CD4-positive, alpha-beta T cell treated with Interleukin-4 for 1 hour (primary cell): Measurements from ENCODE around the gene TSEN54.
"Not testable (repeated sequence)": the region's sequence is repeated elsewhere in the genome, so short reads cannot be mapped to it uniquely, and the experiment has no call there.

Experiments
- DNase-seq, 2 donors: peaks; one replicate each; pipeline ENCODE4 v3.0.0-alpha.2; 2020 to 2022

TSEN54 gene

DNA sequence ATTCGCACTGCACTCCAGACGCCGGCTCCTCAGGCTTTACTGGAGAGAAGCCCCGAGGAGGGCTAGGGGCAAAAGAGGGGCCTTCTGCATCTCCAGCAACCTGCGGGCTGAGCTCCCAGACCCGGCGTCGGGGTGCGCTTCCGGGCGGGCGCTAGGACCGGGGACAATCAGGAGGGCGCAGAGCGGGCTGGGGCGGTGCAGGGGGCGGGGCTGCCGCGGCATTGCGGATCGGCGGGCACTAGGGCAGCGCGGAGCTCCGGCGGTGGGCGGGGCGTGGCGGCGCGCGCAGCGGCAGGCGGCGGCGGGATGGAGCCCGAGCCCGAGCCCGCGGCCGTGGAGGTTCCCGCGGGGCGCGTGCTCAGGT, at the start of gene TSEN54:
Gene TSEN54, plus strand, starts transcription at position 274 of the 364 bp plus-strand sequence. Its CDS starts 33 bp downstream, at position 307.
- peak; percentile 94 for DNase-seq

DNA sequence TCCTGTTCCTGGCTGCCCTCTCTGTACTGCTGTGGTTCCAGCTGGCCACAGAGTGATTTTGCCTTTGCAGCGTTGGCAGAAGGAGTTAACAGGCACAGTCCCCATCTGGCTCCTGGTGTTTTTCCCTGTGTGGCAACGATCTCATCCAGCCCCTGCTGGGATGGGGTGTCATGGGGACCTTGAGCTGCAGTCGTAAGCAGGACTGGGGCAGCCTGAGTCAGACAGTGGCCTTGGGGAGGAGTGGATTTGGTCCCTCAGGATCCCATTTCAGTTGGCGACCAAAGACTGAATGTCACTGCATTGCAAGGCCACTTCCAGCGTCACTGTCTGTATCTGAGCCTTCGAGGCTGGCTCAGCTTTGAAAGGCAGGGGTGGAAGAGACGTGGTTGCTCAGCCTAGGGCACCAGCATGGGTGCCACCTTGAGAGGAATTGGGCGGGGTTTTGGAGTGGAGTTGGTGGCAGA, 48.0 kb upstream of the TSEN54 start:
- DNase-seq: no peak

DNA sequence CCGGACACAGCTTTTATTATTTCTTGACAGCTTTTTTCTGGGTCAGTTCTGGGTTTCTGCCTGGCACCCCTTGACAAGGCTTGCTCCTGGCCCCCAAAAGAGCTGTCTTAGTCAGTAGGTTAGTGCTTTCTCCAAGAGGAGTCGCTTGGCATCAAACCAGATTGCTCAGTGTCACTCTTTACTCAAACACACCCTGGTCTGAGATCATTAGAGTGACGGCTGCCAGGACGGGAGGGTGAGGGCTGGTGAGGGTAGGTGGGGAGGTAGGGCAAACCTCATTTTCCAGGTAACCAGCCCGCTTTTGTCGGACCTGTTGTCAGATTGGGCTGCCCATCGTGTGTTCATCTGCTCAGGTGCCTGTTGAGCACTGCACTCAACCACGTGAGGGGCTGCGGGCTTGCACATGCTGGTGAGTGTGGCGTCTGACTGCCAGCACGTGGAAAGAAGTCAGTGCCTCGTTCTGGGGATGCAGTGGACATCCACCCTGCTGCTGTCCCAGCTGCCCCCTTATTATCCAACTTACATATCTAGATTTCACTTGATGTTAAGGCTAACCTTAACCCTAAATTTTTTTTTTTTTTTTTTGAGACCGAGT, 47.5 kb upstream of the TSEN54 start:
- DNase-seq: no peak

DNA sequence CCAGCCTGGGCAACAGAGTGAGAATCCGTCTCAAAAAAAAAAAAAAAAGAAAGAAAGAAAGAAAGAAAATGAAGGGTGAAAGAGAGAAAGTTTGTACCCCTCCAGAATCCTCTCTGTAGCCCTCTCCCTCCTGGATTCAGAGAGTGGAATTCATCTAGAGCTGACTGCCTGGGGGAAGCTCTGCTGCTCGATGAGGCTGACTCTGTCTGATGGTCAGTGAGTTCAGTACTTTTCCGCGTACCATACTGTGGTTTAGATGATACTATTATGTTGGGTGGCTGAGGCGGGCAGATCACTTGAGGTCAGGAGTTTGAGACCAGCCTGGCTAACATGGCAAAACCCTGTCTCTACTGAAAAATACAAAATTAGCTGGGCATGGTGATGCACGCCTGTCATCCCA, 45.1 kb upstream of the TSEN54 start:
- no peak for DNase-seq

DNA sequence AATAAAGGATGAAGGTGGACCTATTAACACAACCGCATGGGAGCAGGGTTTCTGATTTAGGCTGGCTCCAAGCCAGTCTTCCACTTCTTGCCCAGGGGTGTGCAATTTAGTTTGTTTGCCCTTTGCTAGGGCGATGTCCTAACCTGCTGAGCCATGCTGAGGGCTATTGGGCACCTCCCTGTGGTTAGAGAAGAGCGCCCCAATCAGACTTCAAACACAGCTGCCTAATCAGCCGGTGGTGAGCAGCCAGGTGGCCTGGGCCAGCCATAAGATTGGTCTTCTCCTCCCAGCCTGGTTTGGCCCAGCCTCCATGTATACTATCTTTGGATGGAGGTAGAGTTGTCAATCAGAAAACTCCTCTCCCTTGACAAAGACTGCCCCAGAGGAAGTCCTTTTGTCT, 44.2 kb upstream of the TSEN54 start:
- no peak for DNase-seq

DNA sequence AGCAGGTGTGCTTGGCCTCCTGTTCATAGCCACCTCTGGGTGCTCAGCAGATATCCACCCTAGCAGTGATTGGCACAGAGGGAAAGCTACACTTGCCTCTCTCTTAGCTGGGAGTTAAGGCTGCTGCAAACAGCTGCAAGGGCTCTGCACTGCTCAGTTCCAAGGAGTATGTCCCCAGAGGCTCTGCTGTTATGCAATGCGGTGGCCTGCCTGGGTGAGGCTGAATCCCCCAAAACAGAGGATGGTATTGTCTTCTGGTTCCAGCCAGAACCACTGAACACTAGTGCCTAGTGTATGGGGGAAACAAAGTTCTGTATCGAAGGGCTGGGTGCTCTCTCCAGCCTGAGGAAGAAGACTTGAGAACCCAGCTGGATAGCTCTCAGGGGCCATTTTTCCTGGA, 43.1 kb upstream of the TSEN54 start:
- no peak for DNase-seq

GRCh38 chr17:75474736-75475135, 41.6 kb upstream of the TSEN54 start:
- no peak for DNase-seq

DNA sequence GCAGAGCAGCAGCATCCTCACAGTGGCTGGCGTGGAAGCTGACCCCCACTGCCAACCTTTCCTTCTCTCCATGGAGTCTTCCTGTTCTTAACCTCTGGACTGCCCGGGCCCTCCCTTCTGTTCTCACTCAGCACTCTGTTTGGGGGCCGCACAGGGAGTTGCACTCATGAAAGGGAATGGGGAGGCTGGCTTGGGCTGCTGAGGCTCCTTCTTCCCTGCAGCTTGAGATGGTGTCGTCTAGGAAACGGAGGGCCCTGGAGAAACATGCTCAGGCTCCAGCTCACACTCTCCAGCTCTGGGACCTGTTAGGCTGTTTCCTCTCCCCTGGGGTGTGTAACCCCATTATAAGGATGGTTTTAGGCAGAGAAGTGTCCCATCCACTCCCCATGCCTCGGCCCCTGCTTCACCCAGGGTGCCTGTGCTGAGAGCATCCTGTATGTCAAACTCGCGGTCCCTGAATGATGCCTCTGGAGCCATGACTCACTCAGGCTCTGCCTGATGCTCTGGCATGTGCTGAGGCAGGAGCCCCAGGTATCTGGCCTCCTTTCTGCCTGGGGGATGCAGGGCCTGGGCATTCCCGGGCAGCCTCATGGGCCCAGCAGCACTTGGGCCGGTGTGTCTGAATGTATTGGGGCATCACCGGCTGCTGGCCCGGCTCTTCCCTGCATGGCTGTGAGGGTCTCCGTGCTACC, 41.0 kb upstream of the TSEN54 start:
- no peak for DNase-seq

- DNase-seq: no peak
Measured at GRCh38 chr17:75475851-75476250, 40.5 kb upstream of the TSEN54 start.

GRCh38 chr17:75476271-75476671, 40.1 kb upstream of the TSEN54 start:
- DNase-seq: no peak

DNA sequence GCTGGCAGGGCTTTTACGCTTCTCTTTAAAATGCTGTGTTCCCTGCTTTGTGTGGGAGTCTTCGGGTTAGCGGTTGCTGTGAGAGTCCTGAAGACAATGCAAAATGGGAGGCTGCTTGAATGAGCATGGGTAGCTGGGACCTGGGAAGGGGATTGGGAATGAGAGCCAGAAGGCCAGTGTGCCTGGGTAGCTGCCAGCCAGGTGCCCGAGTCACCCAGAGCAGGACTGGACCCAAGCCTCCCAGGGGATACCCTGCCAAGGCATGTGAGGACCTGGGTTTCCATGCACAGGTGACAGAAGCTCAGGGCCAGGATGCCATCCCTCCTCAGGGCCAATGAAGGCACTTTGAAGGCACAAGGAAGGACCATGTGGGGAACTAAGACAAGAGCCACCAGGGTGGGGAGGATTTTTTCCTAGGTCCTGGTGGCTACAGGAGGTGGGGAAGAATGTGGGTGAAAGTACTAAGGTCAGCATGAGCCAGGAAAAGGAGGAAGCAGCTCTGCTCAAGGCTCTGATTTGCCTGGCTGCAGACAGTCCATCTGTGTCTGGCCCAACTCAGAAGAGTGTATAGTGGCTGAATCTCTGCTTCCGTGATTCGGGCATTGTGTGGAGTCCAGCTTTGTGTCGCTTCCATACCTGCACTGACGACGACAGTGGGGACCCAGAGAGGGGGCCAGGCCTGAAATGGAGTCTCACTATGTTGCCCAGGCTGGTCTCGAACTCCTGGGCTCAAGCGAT, 39.4 kb upstream of the TSEN54 start:
- no peak for DNase-seq

DNA sequence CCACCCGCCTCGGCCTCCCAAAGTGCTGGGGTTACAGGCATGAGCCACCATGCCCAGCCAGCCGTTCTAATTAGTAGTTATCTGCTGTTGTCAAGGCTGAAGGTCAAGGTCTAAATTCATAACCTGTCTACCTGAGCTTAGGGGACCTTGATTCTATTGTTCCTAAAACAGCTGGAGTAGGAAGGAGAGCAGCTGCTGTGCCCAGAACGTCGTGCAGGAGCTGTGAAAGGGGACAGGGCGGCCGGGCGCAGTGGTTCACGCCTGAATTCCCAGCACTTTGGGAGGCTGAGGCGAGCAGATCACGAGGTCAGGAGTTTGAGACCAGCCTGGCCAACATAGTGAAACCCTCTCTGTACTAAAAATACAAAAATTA, 38.9 kb upstream of the TSEN54 start:
- DNase-seq: not testable (repeated sequence)

GRCh38 chr17:75478508-75478907, 37.8 kb upstream of the TSEN54 start:
- DNase-seq: no peak

DNA sequence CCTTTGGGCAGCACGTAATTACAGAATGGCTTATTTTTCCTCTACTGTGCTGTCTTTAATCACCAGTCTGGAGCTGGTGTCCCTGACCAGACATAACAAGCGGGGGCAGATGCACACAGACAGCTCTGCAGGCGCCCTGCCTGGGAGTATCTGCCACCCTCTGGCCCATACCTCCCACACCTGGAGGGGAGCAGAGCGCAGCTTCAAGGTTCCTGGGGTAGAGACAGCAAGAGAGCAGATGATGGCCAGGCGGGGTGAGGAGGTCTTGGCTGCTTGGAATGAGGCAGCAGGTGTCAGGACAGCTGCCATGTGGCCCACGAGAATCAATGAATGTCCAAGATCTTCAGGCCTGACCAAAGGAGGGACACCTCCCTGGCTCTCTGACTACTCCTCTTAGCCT, 36.0 kb upstream of the TSEN54 start:
- DNase-seq: no peak

DNA sequence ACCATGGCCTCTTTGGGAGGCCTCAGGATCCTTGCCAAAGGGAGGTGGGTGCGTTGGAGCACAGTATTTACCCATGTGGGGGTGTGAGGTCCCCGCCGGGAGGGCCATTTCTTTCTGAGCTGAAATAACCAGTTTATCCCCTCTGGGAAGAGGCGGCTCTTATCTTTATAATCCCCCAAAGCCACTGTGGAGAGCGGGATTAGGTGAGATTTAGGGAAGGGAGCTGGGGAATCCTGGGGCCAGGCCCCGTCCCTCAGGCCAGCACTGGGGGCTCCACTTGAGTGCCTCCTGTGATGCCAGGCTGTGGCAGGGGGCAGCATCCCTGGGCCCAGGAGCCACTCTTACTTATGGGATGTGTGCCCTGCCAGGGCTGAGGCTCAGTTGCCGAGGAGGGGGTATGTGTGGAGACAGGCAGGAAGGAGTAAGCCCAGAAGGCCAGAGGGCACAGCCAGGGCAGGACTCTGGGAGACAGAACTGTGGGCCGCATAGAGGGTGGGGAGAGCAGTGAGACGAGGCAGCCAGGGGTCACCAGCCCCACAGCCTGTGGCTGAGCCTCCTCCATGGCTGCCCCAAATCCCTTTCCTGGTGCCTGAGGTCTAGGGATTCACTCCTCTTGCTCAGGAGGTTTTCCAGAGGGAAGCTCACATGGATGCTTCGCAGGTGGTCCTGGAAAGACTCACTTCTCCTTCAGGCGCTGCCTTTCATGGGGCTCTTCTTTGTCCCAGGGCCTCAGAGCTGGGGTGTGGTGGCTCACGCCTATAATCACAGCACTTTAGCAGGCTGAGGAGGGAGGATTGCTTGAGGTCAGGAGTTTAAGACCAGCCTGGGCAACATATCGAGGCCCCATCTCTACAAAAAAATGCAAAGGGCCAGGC, 34.9 kb upstream of the TSEN54 start:
- no peak for DNase-seq

DNA sequence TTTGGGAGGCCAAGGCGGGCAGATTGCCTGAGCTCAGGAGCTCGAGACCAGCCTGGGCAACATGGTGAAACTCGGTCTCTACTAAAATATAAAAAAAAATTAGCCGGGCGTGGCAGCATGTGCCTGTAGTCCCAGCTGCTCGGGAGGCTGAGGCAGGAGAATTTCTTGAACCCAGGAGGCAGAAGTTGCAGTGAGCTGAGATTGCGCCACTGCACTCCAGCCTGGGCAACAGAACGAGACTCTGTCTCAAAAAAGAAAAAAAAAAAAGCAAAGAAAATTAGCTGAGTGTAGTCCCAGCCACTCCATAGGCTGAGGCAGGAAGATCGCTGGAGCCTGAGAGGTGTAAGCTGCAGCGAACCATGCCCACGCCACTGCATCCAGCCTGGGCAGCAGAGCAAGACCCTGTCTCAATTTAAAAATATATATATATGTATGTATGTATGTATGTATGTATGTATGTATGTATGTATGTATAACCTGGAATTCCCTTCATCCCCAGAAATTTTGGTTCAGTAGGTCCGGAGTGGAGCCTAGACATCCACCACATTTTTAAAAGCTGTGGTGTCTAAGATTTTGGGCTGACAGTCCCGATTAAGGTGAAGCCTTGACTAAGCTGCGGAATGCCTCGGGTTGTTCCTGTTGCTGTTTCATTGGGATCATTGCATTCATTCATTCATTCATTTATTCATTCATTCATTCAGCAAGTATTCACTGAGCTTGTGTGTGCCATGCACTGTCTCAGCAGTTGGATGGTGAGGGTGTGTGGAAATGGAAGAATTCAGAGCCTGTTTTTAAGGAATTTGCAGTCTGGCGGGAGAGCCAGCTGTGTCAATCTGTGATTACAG, 34.0 kb upstream of the TSEN54 start:
- no peak for DNase-seq

- DNase-seq: no peak
Measured at GRCh38 chr17:75485688-75486087, 30.6 kb upstream of the TSEN54 start.

- DNase-seq: no peak
Measured at GRCh38 chr17:75486151-75486550, 30.2 kb upstream of the TSEN54 start.

DNA sequence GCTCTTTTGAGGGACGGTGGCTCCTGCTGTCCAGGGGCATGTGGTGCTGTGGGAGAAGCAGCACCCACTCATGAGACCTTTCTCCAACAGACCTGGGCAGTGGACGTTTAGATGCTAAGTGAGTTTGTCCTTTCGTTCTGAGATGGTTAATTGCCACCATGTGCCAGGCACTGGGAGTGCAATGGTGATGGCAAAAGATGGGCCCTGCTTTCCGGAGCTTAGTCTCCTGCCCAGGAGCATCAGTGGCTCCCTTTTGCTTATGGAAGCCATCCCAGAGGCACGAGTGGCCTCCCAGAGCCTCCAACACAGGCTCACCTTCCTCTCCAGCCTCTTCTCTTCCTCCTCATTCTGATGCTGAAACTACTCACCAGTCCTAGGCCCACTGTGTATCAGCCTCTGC, 29.4 kb upstream of the TSEN54 start:
- no peak for DNase-seq

DNA sequence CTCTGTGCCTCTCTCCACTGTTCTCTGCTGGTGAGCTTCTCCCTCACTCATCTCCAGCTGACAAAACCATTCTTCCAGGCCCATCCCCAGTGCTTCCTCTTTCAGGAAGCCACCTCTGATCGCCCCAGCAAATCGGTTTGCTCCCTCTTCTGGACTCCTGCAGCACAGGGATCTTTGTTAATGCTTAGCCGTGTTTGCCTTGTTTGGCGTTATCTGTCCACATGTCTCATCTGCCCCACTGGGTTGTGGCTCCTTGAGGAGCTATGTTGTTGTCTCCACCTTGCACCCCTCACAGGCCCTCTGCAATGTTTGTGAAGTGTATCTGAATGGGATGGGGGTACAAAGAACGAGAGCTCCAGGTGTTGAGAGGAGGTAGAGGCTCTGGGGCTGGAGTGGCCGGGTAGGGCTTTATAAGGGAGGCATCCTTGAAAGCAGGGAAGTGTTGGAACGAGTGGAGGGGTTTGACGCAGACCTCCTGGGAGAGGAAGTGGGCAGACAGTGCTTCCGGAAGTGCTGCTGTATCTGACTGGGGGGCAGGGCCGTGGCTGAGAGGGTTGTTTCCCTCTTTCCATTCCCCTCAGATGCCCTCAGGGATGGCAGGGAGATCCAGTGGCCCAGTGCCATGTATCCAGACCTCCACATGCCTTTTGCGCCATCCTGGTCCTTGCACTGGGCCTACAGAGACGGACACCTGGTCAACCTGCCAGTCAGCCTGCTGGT, 28.8 kb upstream of the TSEN54 start:
- peak; percentile 46 to 53 for DNase-seq

GRCh38 chr17:75488693-75489510, 27.4 kb upstream of the TSEN54 start:
- DNase-seq: no peak
